Parathyroid adenoma (tissue), 2 donors: ENCODE results near the gene ANO6.

Source experiments
- H2AFZ ChIP-seq: fragments of 300-600 bp; sonication (generic); one replicate; pipeline ENCODE4 v1.7.0; 2017; ENCODE audit warnings: antibody characterized with exemption, mild to moderate bottlenecking
- H3K27ac ChIP-seq: fragments of 300-600 bp; sonication (generic); one replicate; pipeline ENCODE4 v1.7.0; 2017
- H3K27me3 ChIP-seq: fragments of 300-600 bp; sonication (generic); one replicate; pipeline ENCODE4 v1.7.0; 2017; ENCODE audit warnings: low read length; ENCODE audit not compliant: control insufficient read depth, insufficient read depth
- H3K36me3 ChIP-seq: fragments of 300-600 bp; sonication (generic); one replicate; pipeline ENCODE4 v1.7.0; 2017; ENCODE audit warnings: low read length; ENCODE audit not compliant: control insufficient read depth, insufficient read depth
- H3K4me1 ChIP-seq: fragments of 300-600 bp; sonication (generic); one replicate; pipeline ENCODE4 v1.7.0; 2017; ENCODE audit warnings: control low read depth
- H3K4me2 ChIP-seq: fragments of 300-600 bp; sonication (generic); one replicate; pipeline ENCODE4 v1.7.0; 2017; ENCODE audit warnings: low read length
- H3K4me3 ChIP-seq: fragments of 300-600 bp; sonication (generic); one replicate; pipeline ENCODE4 v1.7.0; 2017; ENCODE audit warnings: low read depth, low read length
- H3K79me2 ChIP-seq: fragments of 300-600 bp; sonication (generic); one replicate; pipeline ENCODE4 v1.7.0; 2017; ENCODE audit warnings: control low read depth
- H3K9ac ChIP-seq: fragments of 300-600 bp; sonication (generic); one replicate; pipeline ENCODE4 v1.7.0; 2017; ENCODE audit warnings: mild to moderate bottlenecking
- H3K9me3 ChIP-seq: fragments of 300-600 bp; sonication (generic); one replicate; pipeline ENCODE4 v1.7.0; 2017; ENCODE audit warnings: low read length; ENCODE audit not compliant: control insufficient read depth
- CTCF ChIP-seq: fragments of 300-600 bp; sonication (generic); IDR thresholded peaks from one replicate; pipeline ENCODE4 v1.7.0; 2017; ENCODE audit warnings: antibody characterized with exemption, mild to moderate bottlenecking
- donor health status: primary hyperparathyroidism.

The ANO6 gene

GRCh38 chr12:45269412-45269751, 53.5 kb downstream of the ANO6 start:
- TF ChIP-seq CTCF: no peak
- no peak overlapping the region for H3K4me2 ChIP-seq
- no peak overlapping the region for H2AFZ ChIP-seq
- H3K9ac ChIP-seq: no peak overlapping the region
- peaks cover 34% of the 10 kb centered on the region for H3K79me2 ChIP-seq
- no peaks in the 10 kb centered on the region for H3K9me3 ChIP-seq
- H3K27ac ChIP-seq: peak overlapping the region; percentile 66
- H3K4me1 ChIP-seq: peaks cover 15% of the 10 kb centered on the region
- H3K4me3 ChIP-seq: no peak overlapping the region
- no peaks in the 10 kb centered on the region for H3K27me3 ChIP-seq
- no peaks in the 10 kb centered on the region for H3K36me3 ChIP-seq

- Histone ChIP-seq H3K9me3 (no peaks in the 10 kb centered on the region), H2AFZ (no peak overlapping the region), H3K4me2 (no peak overlapping the region), H3K9ac (no peak overlapping the region), H3K36me3 (no peaks in the 10 kb centered on the region), H3K4me1 (peaks cover 18% of the 10 kb centered on the region), H3K79me2 (peaks cover 42% of the 10 kb centered on the region), H3K27ac (no peak overlapping the region), H3K4me3 (no peak overlapping the region), H3K27me3 (no peaks in the 10 kb centered on the region)
- no peak for TF ChIP-seq CTCF
These were observed 55.1 kb downstream of the ANO6 start for GRCh38 chr12:45270951-45271350.

GRCh38 chr12:45273717-45274271, 57.9 kb downstream of the ANO6 start:
- H3K9ac ChIP-seq: no peak overlapping the region

GRCh38 chr12:45276154-45276755, 60.4 kb downstream of the ANO6 start:
- Histone ChIP-seq H3K4me1 (peaks cover 11% of the 10 kb centered on the region), H3K27me3 (no peaks in the 10 kb centered on the region), H2AFZ (no peak overlapping the region), H3K79me2 (peaks cover 52% of the 10 kb centered on the region), H3K9me3 (no peaks in the 10 kb centered on the region), H3K9ac (no peak overlapping the region), H3K4me3 (no peak overlapping the region), H3K36me3 (no peaks in the 10 kb centered on the region), H3K27ac (no peak overlapping the region), H3K4me2 (no peak overlapping the region)
- TF ChIP-seq CTCF: no peak

More at GRCh38 chr12:45273717-45274271, 57.9 kb downstream of the ANO6 start:
- H3K27ac ChIP-seq: no peak overlapping the region
- peaks cover 50% of the 10 kb centered on the region for H3K79me2 ChIP-seq
- peaks cover 17% of the 10 kb centered on the region for H3K4me1 ChIP-seq
- no peaks in the 10 kb centered on the region for H3K9me3 ChIP-seq
- no peaks in the 10 kb centered on the region for H3K36me3 ChIP-seq
- TF ChIP-seq CTCF: no peak
- H3K4me3 ChIP-seq: no peak overlapping the region
- H2AFZ ChIP-seq: no peak overlapping the region
- no peak overlapping the region for H3K4me2 ChIP-seq
- no peaks in the 10 kb centered on the region for H3K27me3 ChIP-seq

GRCh38 chr12:45278447-45278846, 62.6 kb downstream of the ANO6 start:
- peaks cover 57% of the 10 kb centered on the region for H3K79me2 ChIP-seq
- H3K36me3 ChIP-seq: no peaks in the 10 kb centered on the region
- peaks cover 11% of the 10 kb centered on the region for H3K4me1 ChIP-seq
- no peak overlapping the region for H3K4me2 ChIP-seq
- no peak for TF ChIP-seq CTCF
- no peak overlapping the region for H3K9ac ChIP-seq
- H3K27me3 ChIP-seq: no peaks in the 10 kb centered on the region
- H3K27ac ChIP-seq: no peak overlapping the region
- no peak overlapping the region for H2AFZ ChIP-seq
- H3K9me3 ChIP-seq: no peaks in the 10 kb centered on the region
- no peak overlapping the region for H3K4me3 ChIP-seq
